Measurements from ENCODE around the gene RIBC1. TPM values are rescaled to one million over a fixed set of nuclear protein-coding genes. Genes with fewer than 3 reads are reported as not detected.

The RIBC1 gene
- 1 to 10 TPM; 2.3 to 3.0 TPM for total RNA-seq
- 1.8 TPM for polyA plus RNA-seq (2013, experiment 1 of 2)
- 1.3 TPM for polyA plus RNA-seq (2013, experiment 2 of 2)
- long read RNA-seq, experiment 1, result 0 reads
- long read RNA-seq, experiment 2, partial matches to known transcripts, result 0 of 5 reads
- long read RNA-seq, experiment 2, other reads (novel, unspliced or antisense), result 3 of 5 reads
- long read RNA-seq, experiment 3, partial matches to known transcripts, result 0 of 10 reads
- long read RNA-seq, experiment 3, other reads (novel, unspliced or antisense), result 8 of 10 reads
- long read RNA-seq, experiment 4, partial matches to known transcripts, result 0 of 17 reads
- long read RNA-seq, experiment 4, other reads (novel, unspliced or antisense), result 13 of 17 reads

GRCh38 chrX:53422861-53423306 is at the start of gene RIBC1:
TSS of gene RIBC1 (plus strand) at chrX:53422873. CDS start at chrX:53426277, 3,404 bp downstream.
- H3K9ac ChIP-seq (ENCODE audit: extremely low read depth, low read length, poor library complexity, severe bottlenecking), result peak within 1 kb of the TSS; percentile 93
- no peaks in the 10 kb centered on the region for H3K27me3 ChIP-seq (ENCODE audit: control insufficient read depth, insufficient read depth, low read length, poor library complexity, severe bottlenecking)
- H3K27ac ChIP-seq (ENCODE audit: low read depth, low read length), result peak within 1 kb of the TSS; percentile 92
- 0% methylated on average over 1 to 13 of the region's 17 CpGs for WGBS, 2 experiments (ENCODE audit: insufficient coverage in 1 of 2, insufficient read length in 1 of 2)
- H3K36me3 Mint-ChIP-seq (ENCODE audit: low read depth), result peaks cover 2% of the 10 kb centered on the region
- no peak for DNase-seq
- peaks cover 66% of the 10 kb centered on the region for H3K9me3 Mint-ChIP-seq
- no peaks in the 10 kb centered on the region for H3K4me1 ChIP-seq (ENCODE audit: control insufficient read depth, insufficient read depth, low read length)
- no peaks in the 10 kb centered on the region for H3K36me3 ChIP-seq (ENCODE audit: control insufficient read depth, insufficient read depth, low read length)
- H3K9me3 ChIP-seq (ENCODE audit: control insufficient read depth, low read length), result no peaks in the 10 kb centered on the region
- peak within 1 kb of the TSS; percentile 85 for H3K4me3 ChIP-seq (ENCODE audit: low read length)
- H3K27me3 Mint-ChIP-seq (ENCODE audit: insufficient read depth), result no peaks in the 10 kb centered on the region
- TF ChIP-seq CTCF (conservative IDR thresholded peaks at IDR 0.05), result no peak
- H3K4me1 Mint-ChIP-seq, result peaks cover 4% of the 10 kb centered on the region
- peak within 1 kb of the TSS; percentile 97 for H3K27ac Mint-ChIP-seq
- H3K4me3 Mint-ChIP-seq, result peak within 1 kb of the TSS; percentile 76

GRCh38 chrX:53373307-53373706 is 49.4 kb upstream of the RIBC1 start:
- Histone ChIP-seq H3K9ac (ENCODE audit: extremely low read depth, low read length, poor library complexity, severe bottlenecking) (no peak overlapping the region), H3K9me3 (ENCODE audit: control insufficient read depth, low read length) (peaks cover 4% of the 10 kb centered on the region), H3K27me3 (ENCODE audit: control insufficient read depth, insufficient read depth, low read length, poor library complexity, severe bottlenecking) (no peaks in the 10 kb centered on the region), H3K4me3 (ENCODE audit: low read length) (no peak overlapping the region), H3K36me3 (ENCODE audit: control insufficient read depth, insufficient read depth, low read length) (peaks cover 17% of the 10 kb centered on the region), H3K4me1 (ENCODE audit: control insufficient read depth, insufficient read depth, low read length) (no peaks in the 10 kb centered on the region), H3K27ac (ENCODE audit: low read depth, low read length) (no peak overlapping the region)
- peaks cover 9% of the 10 kb centered on the region for H3K36me3 Mint-ChIP-seq (ENCODE audit: low read depth)
- H3K27me3 Mint-ChIP-seq (ENCODE audit: insufficient read depth), result no peaks in the 10 kb centered on the region
- no peak for TF ChIP-seq CTCF (conservative IDR thresholded peaks at IDR 0.05)
- no peak overlapping the region for H3K27ac Mint-ChIP-seq
- no peak overlapping the region for H3K4me3 Mint-ChIP-seq
- H3K4me1 Mint-ChIP-seq, result peaks cover 2% of the 10 kb centered on the region
- H3K9me3 Mint-ChIP-seq, result peaks cover 58% of the 10 kb centered on the region
- no peak for DNase-seq
- 81% methylated on average over 2 of the region's 2 CpGs; no CpG with 5 or more reads in 1 of the 2 experiments for WGBS, 2 experiments (ENCODE audit: insufficient coverage in 1 of 2, insufficient read length in 1 of 2)

GRCh38 chrX:53374222-53374820 is 48.4 kb upstream of the RIBC1 start:
- peaks cover 55% of the 10 kb centered on the region for H3K9me3 Mint-ChIP-seq
- Histone ChIP-seq H3K9me3 (ENCODE audit: control insufficient read depth, low read length) (peaks cover 4% of the 10 kb centered on the region), H3K9ac (ENCODE audit: extremely low read depth, low read length, poor library complexity, severe bottlenecking) (no peak overlapping the region), H3K4me1 (ENCODE audit: control insufficient read depth, insufficient read depth, low read length) (no peaks in the 10 kb centered on the region), H3K27ac (ENCODE audit: low read depth, low read length) (no peak overlapping the region), H3K36me3 (ENCODE audit: control insufficient read depth, insufficient read depth, low read length) (peaks cover 24% of the 10 kb centered on the region), H3K4me3 (ENCODE audit: low read length) (no peak overlapping the region), H3K27me3 (ENCODE audit: control insufficient read depth, insufficient read depth, low read length, poor library complexity, severe bottlenecking) (no peaks in the 10 kb centered on the region)
- H3K27ac Mint-ChIP-seq, result no peak overlapping the region
- peaks cover 11% of the 10 kb centered on the region for H3K36me3 Mint-ChIP-seq (ENCODE audit: low read depth)
- WGBS, 2 experiments (ENCODE audit: insufficient coverage in 1 of 2, insufficient read length in 1 of 2), result 93 to 95% methylated on average over 6 to 7 of the region's 7 CpGs
- H3K4me1 Mint-ChIP-seq, result peaks cover 2% of the 10 kb centered on the region
- no peaks in the 10 kb centered on the region for H3K27me3 Mint-ChIP-seq (ENCODE audit: insufficient read depth)
- DNase-seq, result no peak
- no peak overlapping the region for H3K4me3 Mint-ChIP-seq
- TF ChIP-seq CTCF (conservative IDR thresholded peaks at IDR 0.05), result no peak
